Measurements from ENCODE around the gene PTPRM. TPM values are rescaled to one million over a fixed set of nuclear protein-coding genes. Genes with fewer than 3 reads are reported as not detected.
A peak's percentile ranks its signal among the peaks of the same experiment; 100 is the strongest.

Gene PTPRM
- polyA plus RNA-seq, 4 donors: 2.2 to 31.4 (median 18.1) TPM

- H3K9me3 ChIP-seq (ENCODE audit: control insufficient read depth in 2 of 2, insufficient read depth in 1 of 2, low read depth in 1 of 2, low read length in 1 of 2): no peaks in the 10 kb centered on the region
- H3K4me1 ChIP-seq (ENCODE audit: control insufficient read depth in 3 of 3, insufficient read depth in 2 of 3, low read depth in 1 of 3, low read length in 2 of 3): peaks cover 0 to 5% (median 0%) of the 10 kb centered on the region in 3 donors
- no peaks in the 10 kb centered on the region for H3K36me3 ChIP-seq (ENCODE audit: control insufficient read depth in 3 of 3, insufficient read depth in 2 of 3, low read depth in 1 of 3, low read length in 3 of 3)
- no peak overlapping the region for H3K27ac ChIP-seq (ENCODE audit: low read depth in 1 of 3, low read length in 2 of 3)
- WGBS, 3 donors: 77 to 91% (median 82%) methylated on average over 2 of the region's 2 CpGs
- no peaks in the 10 kb centered on the region for H3K27me3 ChIP-seq (ENCODE audit: control insufficient read depth in 3 of 3, insufficient read depth in 3 of 3, low read length in 3 of 3)
- DNase-seq (no peak), FAIRE-seq (no peak)
- H3K4me3 ChIP-seq (ENCODE audit: low read depth in 1 of 3, low read length in 3 of 3): no peak overlapping the region
These were observed 170.4 kb downstream of the PTPRM start for GRCh38 chr18:7737550-7737949.

GRCh38 chr18:7740821-7741220 lies 173.7 kb downstream of the PTPRM start:
- WGBS, 3 donors: 52 to 65% (median 65%) methylated on average over 3 of the region's 3 CpGs
- H3K36me3 ChIP-seq (ENCODE audit: control insufficient read depth in 3 of 3, insufficient read depth in 2 of 3, low read depth in 1 of 3, low read length in 3 of 3): no peaks in the 10 kb centered on the region
- FAIRE-seq: no peak
- H3K4me1 ChIP-seq (ENCODE audit: control insufficient read depth in 3 of 3, insufficient read depth in 2 of 3, low read depth in 1 of 3, low read length in 2 of 3): peaks cover 0 to 2% (median 0%) of the 10 kb centered on the region in 3 donors
- H3K4me3 ChIP-seq (ENCODE audit: low read depth in 1 of 3, low read length in 3 of 3): no peak overlapping the region
- peaks cover 0 to 4% of the 10 kb centered on the region in 2 donors for H3K9me3 ChIP-seq (ENCODE audit: control insufficient read depth in 2 of 2, insufficient read depth in 1 of 2, low read depth in 1 of 2, low read length in 1 of 2)
- DNase-seq: no peak
- peak overlapping the region in 1 of 3 donors; percentile 38 for H3K27ac ChIP-seq (ENCODE audit: low read depth in 1 of 3, low read length in 2 of 3)
- H3K27me3 ChIP-seq (ENCODE audit: control insufficient read depth in 3 of 3, insufficient read depth in 3 of 3, low read length in 3 of 3): no peaks in the 10 kb centered on the region

- no peak overlapping the region for H3K4me3 ChIP-seq (ENCODE audit: low read depth in 1 of 3, low read length in 3 of 3)
- no peak overlapping the region for H3K27ac ChIP-seq (ENCODE audit: low read depth in 1 of 3, low read length in 2 of 3)
- DNase-seq (no peak), FAIRE-seq (no peak)
- peaks cover 0 to 2% (median 0%) of the 10 kb centered on the region in 3 donors for H3K4me1 ChIP-seq (ENCODE audit: control insufficient read depth in 3 of 3, insufficient read depth in 2 of 3, low read depth in 1 of 3, low read length in 2 of 3)
- peaks cover 0 to 8% of the 10 kb centered on the region in 2 donors for H3K9me3 ChIP-seq (ENCODE audit: control insufficient read depth in 2 of 2, insufficient read depth in 1 of 2, low read depth in 1 of 2, low read length in 1 of 2)
- no peaks in the 10 kb centered on the region for H3K36me3 ChIP-seq (ENCODE audit: control insufficient read depth in 3 of 3, insufficient read depth in 2 of 3, low read depth in 1 of 3, low read length in 3 of 3)
- no peaks in the 10 kb centered on the region for H3K27me3 ChIP-seq (ENCODE audit: control insufficient read depth in 3 of 3, insufficient read depth in 3 of 3, low read length in 3 of 3)
These were observed 174.5 kb downstream of the PTPRM start for GRCh38 chr18:7741640-7742039.

GRCh38 chr18:7742224-7742623 lies 175.1 kb downstream of the PTPRM start:
- no peaks in the 10 kb centered on the region for H3K36me3 ChIP-seq (ENCODE audit: control insufficient read depth in 3 of 3, insufficient read depth in 2 of 3, low read depth in 1 of 3, low read length in 3 of 3)
- 57 to 93% (median 85%) methylated on average over 2 of the region's 2 CpGs for WGBS, 3 donors
- no peak overlapping the region for H3K4me3 ChIP-seq (ENCODE audit: low read depth in 1 of 3, low read length in 3 of 3)
- H3K27ac ChIP-seq (ENCODE audit: low read depth in 1 of 3, low read length in 2 of 3): no peak overlapping the region
- H3K27me3 ChIP-seq (ENCODE audit: control insufficient read depth in 3 of 3, insufficient read depth in 3 of 3, low read length in 3 of 3): no peaks in the 10 kb centered on the region
- FAIRE-seq (no peak), DNase-seq (no peak)
- peaks cover 0 to 9% of the 10 kb centered on the region in 2 donors for H3K9me3 ChIP-seq (ENCODE audit: control insufficient read depth in 2 of 2, insufficient read depth in 1 of 2, low read depth in 1 of 2, low read length in 1 of 2)
- peaks cover 0 to 2% (median 0%) of the 10 kb centered on the region in 3 donors for H3K4me1 ChIP-seq (ENCODE audit: control insufficient read depth in 3 of 3, insufficient read depth in 2 of 3, low read depth in 1 of 3, low read length in 2 of 3)

GRCh38 chr18:7743256-7743655 lies 176.1 kb downstream of the PTPRM start:
- no peak overlapping the region for H3K4me3 ChIP-seq (ENCODE audit: low read depth in 1 of 3, low read length in 3 of 3)
- WGBS, 3 donors: 70% methylated on average over 1 of the region's 1 CpG
- peaks cover 0 to 2% (median 0%) of the 10 kb centered on the region in 3 donors for H3K4me1 ChIP-seq (ENCODE audit: control insufficient read depth in 3 of 3, insufficient read depth in 2 of 3, low read depth in 1 of 3, low read length in 2 of 3)
- DNase-seq (no peak), FAIRE-seq (no peak)
- H3K27ac ChIP-seq (ENCODE audit: low read depth in 1 of 3, low read length in 2 of 3): no peak overlapping the region
- no peaks in the 10 kb centered on the region for H3K36me3 ChIP-seq (ENCODE audit: control insufficient read depth in 3 of 3, insufficient read depth in 2 of 3, low read depth in 1 of 3, low read length in 3 of 3)
- peaks cover 0 to 9% of the 10 kb centered on the region in 2 donors for H3K9me3 ChIP-seq (ENCODE audit: control insufficient read depth in 2 of 2, insufficient read depth in 1 of 2, low read depth in 1 of 2, low read length in 1 of 2)
- no peaks in the 10 kb centered on the region for H3K27me3 ChIP-seq (ENCODE audit: control insufficient read depth in 3 of 3, insufficient read depth in 3 of 3, low read length in 3 of 3)

- DNase-seq (no peak), FAIRE-seq (no peak)
- peaks cover 0 to 9% of the 10 kb centered on the region in 2 donors for H3K9me3 ChIP-seq (ENCODE audit: control insufficient read depth in 2 of 2, insufficient read depth in 1 of 2, low read depth in 1 of 2, low read length in 1 of 2)
- WGBS, 3 donors: 97 to 99% (median 98%) methylated on average over 3 of the region's 3 CpGs
- H3K4me3 ChIP-seq (ENCODE audit: low read depth in 1 of 3, low read length in 3 of 3): no peak overlapping the region
- H3K4me1 ChIP-seq (ENCODE audit: control insufficient read depth in 3 of 3, insufficient read depth in 2 of 3, low read depth in 1 of 3, low read length in 2 of 3): peaks cover 0 to 4% (median 0%) of the 10 kb centered on the region in 3 donors
- H3K36me3 ChIP-seq (ENCODE audit: control insufficient read depth in 3 of 3, insufficient read depth in 2 of 3, low read depth in 1 of 3, low read length in 3 of 3): no peaks in the 10 kb centered on the region
- no peak overlapping the region for H3K27ac ChIP-seq (ENCODE audit: low read depth in 1 of 3, low read length in 2 of 3)
- no peaks in the 10 kb centered on the region for H3K27me3 ChIP-seq (ENCODE audit: control insufficient read depth in 3 of 3, insufficient read depth in 3 of 3, low read length in 3 of 3)
These were observed 179.0 kb downstream of the PTPRM start for GRCh38 chr18:7746106-7746505.

- FAIRE-seq (no peak), DNase-seq (no peak)
- Histone ChIP-seq H3K4me1 (ENCODE audit: control insufficient read depth in 3 of 3, insufficient read depth in 2 of 3, low read depth in 1 of 3, low read length in 2 of 3) (peaks cover 0 to 4% (median 0%) of the 10 kb centered on the region in 3 donors), H3K36me3 (ENCODE audit: control insufficient read depth in 3 of 3, insufficient read depth in 2 of 3, low read depth in 1 of 3, low read length in 3 of 3) (no peaks in the 10 kb centered on the region), H3K9me3 (ENCODE audit: control insufficient read depth in 2 of 2, insufficient read depth in 1 of 2, low read depth in 1 of 2, low read length in 1 of 2) (peaks cover 0 to 9% of the 10 kb centered on the region in 2 donors), H3K27ac (ENCODE audit: low read depth in 1 of 3, low read length in 2 of 3) (no peak overlapping the region), H3K27me3 (ENCODE audit: control insufficient read depth in 3 of 3, insufficient read depth in 3 of 3, low read length in 3 of 3) (no peaks in the 10 kb centered on the region), H3K4me3 (ENCODE audit: low read depth in 1 of 3, low read length in 3 of 3) (no peak overlapping the region)
- 39 to 76% (median 62%) methylated on average over 4 of the region's 4 CpGs for WGBS, 3 donors
These were observed 181.3 kb downstream of the PTPRM start for GRCh38 chr18:7748251-7749007.

- no peak overlapping the region for H3K4me3 ChIP-seq (ENCODE audit: low read depth in 1 of 3, low read length in 3 of 3)
- FAIRE-seq (no peak), DNase-seq (no peak)
- peaks cover 0 to 10% (median 0%) of the 10 kb centered on the region in 3 donors for H3K4me1 ChIP-seq (ENCODE audit: control insufficient read depth in 3 of 3, insufficient read depth in 2 of 3, low read depth in 1 of 3, low read length in 2 of 3)
- H3K27ac ChIP-seq (ENCODE audit: low read depth in 1 of 3, low read length in 2 of 3): no peak overlapping the region
- peaks cover 0 to 9% of the 10 kb centered on the region in 2 donors for H3K9me3 ChIP-seq (ENCODE audit: control insufficient read depth in 2 of 2, insufficient read depth in 1 of 2, low read depth in 1 of 2, low read length in 1 of 2)
- WGBS, 3 donors: 64 to 74% (median 69%) methylated on average over 2 of the region's 2 CpGs
- no peaks in the 10 kb centered on the region for H3K27me3 ChIP-seq (ENCODE audit: control insufficient read depth in 3 of 3, insufficient read depth in 3 of 3, low read length in 3 of 3)
- no peaks in the 10 kb centered on the region for H3K36me3 ChIP-seq (ENCODE audit: control insufficient read depth in 3 of 3, insufficient read depth in 2 of 3, low read depth in 1 of 3, low read length in 3 of 3)
These were observed 181.9 kb downstream of the PTPRM start for GRCh38 chr18:7749008-7749405.
